Colonic mucosa (tissue), 4 donors: ENCODE data around the gene GTF2H2C. TPM values are rescaled to one million over a fixed set of nuclear protein-coding genes. Genes with fewer than 3 reads are reported as not detected.
"Not testable (repeated sequence)": the region's sequence is repeated elsewhere in the genome, so short reads cannot be mapped to it uniquely, and the experiment has no call there.

Source experiments
- DNase-seq: peaks from one replicate; pipeline ENCODE4 v3.0.0-alpha.2; 2020
- H3K27ac ChIP-seq: fragments of 200-600 bp; one replicate; pipeline ENCODE4 v1.8.0; 2021
- H3K27me3 ChIP-seq: fragments of 200-600 bp; one replicate; pipeline ENCODE4 v1.8.0; 2021
- H3K36me3 ChIP-seq: fragments of 200-600 bp; one replicate; pipeline ENCODE4 v1.8.0; 2021
- H3K4me1 ChIP-seq: fragments of 200-600 bp; one replicate; pipeline ENCODE4 v1.8.0; 2021; ENCODE audit warnings: mild to moderate bottlenecking
- H3K4me3 ChIP-seq: fragments of 200-600 bp; one replicate; pipeline ENCODE4 v1.8.0; 2021
- H3K9ac ChIP-seq, 2 donors: one replicate each; pipeline ENCODE4 v1.7.0; 2013; ENCODE audit warnings: control low read depth in 2 of 2, low read depth in 2 of 2, low read length in 2 of 2
- H3K9me3 ChIP-seq: fragments of 200-600 bp; one replicate; pipeline ENCODE4 v1.8.0; 2021
- CTCF ChIP-seq: fragments of 200-600 bp; IDR thresholded peaks from one replicate; pipeline ENCODE4 v1.8.0; 2022; ENCODE audit warnings: antibody characterized with exemption, mild to moderate bottlenecking
- intact Hi-C: fragments of 100-400 bp; cut with DNase I; formaldehyde crosslinking; loops from one replicate; pipeline ENCODE4 v1.14.1; 2022
- total RNA-seq, 2 donors: library from RNA; stranded (reverse); fragmentation: NEBNext Ultra II Directional in 1 of 2; extraction: Animal tissue kit (Norgen Biotek cat#: 25700) in 1 of 2; gene quantifications; one replicate each; pipeline ENCODE4 v1.2.1, GENCODE V29; 2021
- donor health status: healthy.
- donor health status: DM: no; HTN: no; CAD: no.
- donor health status: DM: no; HTN: no; CAD: no.

The GTF2H2C gene
- total RNA-seq, result 10 to 100 TPM; 16.0 to 20.2 TPM

GRCh38 chr5:69559908-69560330 lies at the start of gene GTF2H2C:
TSS of gene GTF2H2C (plus strand) at chr5:69560191. CDS start at chr5:69565133, 4,942 bp downstream.
- H3K36me3 ChIP-seq, H3K4me1 ChIP-seq, H3K9me3 ChIP-seq, intact Hi-C loops, H3K27me3 ChIP-seq: not testable (repeated sequence)
- Histone ChIP-seq H3K4me3 (peak within 1 kb of the TSS; percentile 27), H3K27ac (peak within 1 kb of the TSS; percentile 53), H3K9ac (peak within 1 kb of the TSS; percentile 26 to 39)
- DNase-seq, result peak; percentile 83

GRCh38 chr5:69510694-69511093 lies 49.3 kb upstream of the GTF2H2C start:
- no peak for TF ChIP-seq CTCF
- Histone ChIP-seq H3K9ac (no peak overlapping the region), H3K4me1 (no peaks in the 10 kb centered on the region), H3K27ac (no peak overlapping the region), H3K27me3 (no peaks in the 10 kb centered on the region), H3K4me3 (no peak overlapping the region), H3K9me3 (no peaks in the 10 kb centered on the region), H3K36me3 (no peaks in the 10 kb centered on the region)
- intact Hi-C loops, result no loop called here
- no peak for DNase-seq

- Histone ChIP-seq H3K27ac (no peak overlapping the region), H3K9me3 (no peaks in the 10 kb centered on the region), H3K27me3 (no peaks in the 10 kb centered on the region), H3K4me3 (no peak overlapping the region), H3K36me3 (no peaks in the 10 kb centered on the region), H3K9ac (no peak overlapping the region), H3K4me1 (no peaks in the 10 kb centered on the region)
- intact Hi-C loops, result no loop called here
- no peak for TF ChIP-seq CTCF
- DNase-seq, result no peak
These were observed 47.2 kb upstream of the GTF2H2C start for GRCh38 chr5:69512740-69513260.

GRCh38 chr5:69515570-69515969 lies 44.4 kb upstream of the GTF2H2C start:
- DNase-seq, H3K27me3 ChIP-seq, H3K4me3 ChIP-seq, H3K4me1 ChIP-seq, H3K9ac ChIP-seq, H3K9me3 ChIP-seq, H3K27ac ChIP-seq, H3K36me3 ChIP-seq, intact Hi-C loops: not testable (repeated sequence)

GRCh38 chr5:69516769-69517168 lies 43.2 kb upstream of the GTF2H2C start:
- intact Hi-C loops, result no loop called here
- Histone ChIP-seq H3K27me3 (no peaks in the 10 kb centered on the region), H3K4me1 (no peaks in the 10 kb centered on the region), H3K4me3 (no peak overlapping the region), H3K9me3 (no peaks in the 10 kb centered on the region), H3K9ac (no peak overlapping the region), H3K27ac (peak overlapping the region; percentile 84), H3K36me3 (no peaks in the 10 kb centered on the region)
- no peak for TF ChIP-seq CTCF
- DNase-seq, result no peak

- peak; percentile 55 for DNase-seq
- H3K9ac ChIP-seq, result peak overlapping the region in 1 of 2 donors; percentile 61
- H3K4me1 ChIP-seq, result no peaks in the 10 kb centered on the region
These were observed 42.2 kb upstream of the GTF2H2C start for GRCh38 chr5:69517763-69518212.

More at GRCh38 chr5:69517763-69518212, 42.2 kb upstream of the GTF2H2C start:
- Histone ChIP-seq H3K4me3 (no peak overlapping the region), H3K27ac (peak overlapping the region; percentile 84), H3K27me3 (no peaks in the 10 kb centered on the region), H3K36me3 (no peaks in the 10 kb centered on the region), H3K9me3 (no peaks in the 10 kb centered on the region)
- no peak for TF ChIP-seq CTCF
- intact Hi-C loops, result no loop called here
